Neural crest cell (in vitro differentiated cells): ENCODE measurements around the gene ABCG1. TPM values are rescaled to one million over a fixed set of nuclear protein-coding genes. Genes with fewer than 3 reads are reported as not detected.

Experiments used
- DNase-seq: peaks from one replicate; pipeline ENCODE4 v3.0.0; 2021; ENCODE audit warnings: low read depth, mixed read lengths, low spot score
- H3K27ac Mint-ChIP-seq: one replicate; pipeline ENCODE4 v1.8.0; 2021; ENCODE audit warnings: mild to moderate bottlenecking, mixed read lengths; ENCODE audit not compliant: unreplicated experiment
- H3K27me3 Mint-ChIP-seq: 2 replicates; pipeline ENCODE4 v1.8.0; 2021; ENCODE audit warnings: low read depth, mild to moderate bottlenecking, mixed read lengths
- H3K36me3 Mint-ChIP-seq: 2 replicates; pipeline ENCODE4 v1.8.0; 2021; ENCODE audit warnings: low read depth, mild to moderate bottlenecking, mixed read lengths
- H3K4me1 Mint-ChIP-seq: 2 replicates; pipeline ENCODE4 v1.8.0; 2021; ENCODE audit warnings: mixed read lengths
- H3K4me3 Mint-ChIP-seq: one replicate; pipeline ENCODE4 v1.8.0; 2021; ENCODE audit warnings: mild to moderate bottlenecking, mixed read lengths
- H3K9me3 Mint-ChIP-seq: 2 replicates; pipeline ENCODE4 v1.8.0; 2021; ENCODE audit warnings: mixed read lengths
- CTCF ChIP-seq: fragments of 200-600 bp; sonication (generic); conservative IDR thresholded peaks from 2 replicates; pipeline ENCODE4 v1.5.0; 2021; ENCODE audit warnings: antibody characterized with exemption, mild to moderate bottlenecking
- total RNA-seq: library from RNA; stranded (reverse); gene quantifications from 2 replicates; pipeline ENCODE4 v1.2.1, GENCODE V29; 2021

Gene ABCG1
- total RNA-seq, 1 donor from 2014 or later, result 3.3 TPM

- no peaks in the 10 kb centered on the region for H3K27me3 Mint-ChIP-seq
- peaks cover 5% of the 10 kb centered on the region for H3K36me3 Mint-ChIP-seq
- no peak for TF ChIP-seq CTCF
- peaks cover 3% of the 10 kb centered on the region for H3K9me3 Mint-ChIP-seq
- no peaks in the 10 kb centered on the region for H3K4me1 Mint-ChIP-seq
- no peak overlapping the region for H3K4me3 Mint-ChIP-seq
- DNase-seq, result no peak
- no peak overlapping the region for H3K27ac Mint-ChIP-seq
Measured at GRCh38 chr21:42200906-42201614, 17.9 kb upstream of the ABCG1 start.

- H3K27ac Mint-ChIP-seq, result no peak overlapping the region
- peaks cover 5% of the 10 kb centered on the region for H3K36me3 Mint-ChIP-seq
- peaks cover 3% of the 10 kb centered on the region for H3K9me3 Mint-ChIP-seq
- no peak overlapping the region for H3K4me3 Mint-ChIP-seq
- H3K4me1 Mint-ChIP-seq, result no peaks in the 10 kb centered on the region
- no peak for DNase-seq
- TF ChIP-seq CTCF, result no peak
- H3K27me3 Mint-ChIP-seq, result no peaks in the 10 kb centered on the region
Measured at GRCh38 chr21:42201615-42202161, 17.3 kb upstream of the ABCG1 start.

GRCh38 chr21:42202321-42202720 lies 16.6 kb upstream of the ABCG1 start:
- Mint-ChIP-seq H3K27ac (no peak overlapping the region), H3K27me3 (no peaks in the 10 kb centered on the region), H3K9me3 (peaks cover 5% of the 10 kb centered on the region), H3K4me1 (no peaks in the 10 kb centered on the region), H3K4me3 (no peak overlapping the region), H3K36me3 (peaks cover 7% of the 10 kb centered on the region)
- no peak for DNase-seq
- no peak for TF ChIP-seq CTCF

GRCh38 chr21:42203321-42203720 lies 15.6 kb upstream of the ABCG1 start:
- H3K27me3 Mint-ChIP-seq, result no peaks in the 10 kb centered on the region
- no peak overlapping the region for H3K4me3 Mint-ChIP-seq
- TF ChIP-seq CTCF, result no peak
- H3K27ac Mint-ChIP-seq, result no peak overlapping the region
- no peak for DNase-seq
- H3K36me3 Mint-ChIP-seq, result peaks cover 7% of the 10 kb centered on the region
- H3K4me1 Mint-ChIP-seq, result peaks cover 3% of the 10 kb centered on the region
- H3K9me3 Mint-ChIP-seq, result peaks cover 5% of the 10 kb centered on the region

GRCh38 chr21:42203936-42204335 lies 15.0 kb upstream of the ABCG1 start:
- Mint-ChIP-seq H3K4me1 (peaks cover 9% of the 10 kb centered on the region), H3K36me3 (peaks cover 7% of the 10 kb centered on the region), H3K27me3 (no peaks in the 10 kb centered on the region), H3K27ac (no peak overlapping the region), H3K9me3 (peaks cover 5% of the 10 kb centered on the region), H3K4me3 (no peak overlapping the region)
- DNase-seq, result no peak
- no peak for TF ChIP-seq CTCF
